HG03571 (cell line): ENCODE data around the gene FBLL1.
"Not testable (repeated sequence)": the region's sequence is repeated elsewhere in the genome, so short reads cannot be mapped to it uniquely, and the experiment has no call there.

Experiments used
- ATAC-seq: cut with Tn5 transposase; IDR thresholded peaks from one replicate; pipeline ENCODE4 v1.9.1; 2021; ENCODE audit not compliant: unreplicated experiment

FBLL1 gene

GRCh38 chr5:168550656-168551055 is 21.6 kb downstream of the FBLL1 start:
- ATAC-seq: no peak

GRCh38 chr5:168552146-168552545 is 23.0 kb downstream of the FBLL1 start:
- no peak for ATAC-seq

DNA sequence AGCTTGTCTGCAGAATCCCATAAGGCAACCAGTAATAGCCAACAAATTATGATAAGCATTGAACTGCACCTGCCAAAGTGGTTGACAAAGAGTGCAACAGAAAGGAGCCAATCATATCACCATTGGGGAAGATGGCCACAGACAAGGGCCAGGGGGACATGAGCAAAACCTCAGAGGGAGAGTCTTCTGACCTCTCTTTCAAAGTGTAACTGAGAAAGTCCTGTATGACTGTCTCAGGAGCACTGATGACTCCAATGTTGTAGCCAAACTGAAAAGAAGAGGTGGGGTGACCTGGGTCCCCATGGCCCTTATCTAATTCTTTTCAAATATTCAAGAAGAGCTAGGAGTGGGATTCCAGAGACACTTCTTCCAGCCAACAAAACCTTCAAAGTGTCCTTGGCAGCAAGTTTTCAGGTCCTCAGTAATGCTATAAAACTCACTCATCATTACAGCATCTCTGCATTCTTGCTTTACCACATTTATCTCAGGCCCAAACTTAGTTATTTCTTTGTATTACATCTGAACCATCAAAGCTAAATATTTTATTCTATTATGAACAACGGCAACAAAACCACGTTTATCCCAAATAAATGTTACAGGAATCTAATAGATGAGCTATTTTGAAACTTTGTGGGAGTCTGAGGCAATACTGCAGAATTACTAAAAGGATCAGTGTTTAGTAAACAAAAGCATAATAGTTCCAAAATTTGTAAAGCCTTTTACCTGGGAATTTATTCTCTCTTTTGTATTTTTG is 24.4 kb downstream of the FBLL1 start:
- ATAC-seq: no peak

DNA sequence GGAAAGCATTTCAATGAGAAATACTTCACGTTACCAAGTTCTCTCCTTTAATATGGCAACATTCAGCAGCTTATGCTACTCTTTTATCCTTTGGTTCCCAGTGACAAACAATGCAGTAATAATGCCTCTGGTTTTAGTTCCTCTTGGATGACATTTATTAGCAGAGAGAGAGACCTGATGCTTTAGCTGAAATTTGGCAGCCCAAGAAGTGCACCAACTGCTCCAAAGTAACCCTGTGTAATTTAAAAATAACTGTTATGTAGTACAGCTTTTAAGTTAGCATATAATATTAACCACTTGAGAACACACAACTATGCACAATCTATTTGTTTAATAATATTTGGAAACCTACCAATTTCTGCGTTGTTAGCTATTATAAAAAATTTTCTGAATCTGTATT is 28.3 kb downstream of the FBLL1 start:
- no peak for ATAC-seq

DNA sequence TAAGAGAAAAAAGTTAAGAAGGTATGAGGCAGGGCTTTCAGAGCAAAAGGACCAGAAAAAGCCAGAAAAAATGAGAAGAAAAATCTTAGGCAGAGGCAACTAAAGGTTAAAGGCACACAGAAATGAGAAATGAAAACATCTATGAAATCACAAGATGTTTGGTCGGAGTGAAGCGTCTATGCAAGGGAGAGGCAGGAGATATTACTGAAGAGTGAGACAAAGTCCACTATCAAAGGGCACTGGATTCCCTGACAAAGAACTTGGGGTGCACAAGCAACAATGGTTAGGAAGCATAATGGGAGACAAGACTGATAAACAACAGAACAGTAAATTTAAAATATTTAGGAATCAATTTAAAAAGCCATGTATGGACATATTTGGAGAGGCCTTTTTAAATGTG is 33.2 kb downstream of the FBLL1 start:
- no peak for ATAC-seq

GRCh38 chr5:168563959-168564358 is 34.9 kb downstream of the FBLL1 start:
- ATAC-seq: no peak

GRCh38 chr5:168568738-168569137 is 39.6 kb downstream of the FBLL1 start:
- no peak for ATAC-seq

- no peak for ATAC-seq
These were observed 41.6 kb downstream of the FBLL1 start for GRCh38 chr5:168570490-168571328.

DNA sequence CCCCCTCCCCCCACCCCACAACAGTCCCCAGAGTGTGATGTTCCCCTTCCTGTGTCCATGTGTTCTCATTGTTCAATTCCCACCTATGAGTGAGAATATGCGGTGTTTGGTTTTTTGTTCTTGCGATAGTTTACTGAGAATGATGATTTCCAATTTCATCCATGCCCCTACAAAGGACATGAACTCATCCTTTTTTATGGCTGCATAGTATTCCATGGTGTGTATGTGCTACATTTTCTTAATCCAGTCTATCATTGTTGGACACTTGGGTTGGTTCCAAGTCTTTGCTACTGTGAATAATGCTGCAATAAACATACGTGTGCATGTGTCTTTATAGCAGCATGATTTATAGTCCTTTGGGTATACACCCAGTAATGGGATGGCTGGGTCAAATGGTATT is 44.6 kb downstream of the FBLL1 start:
- not testable (repeated sequence) for ATAC-seq

GRCh38 chr5:168574156-168574555 is 45.1 kb downstream of the FBLL1 start:
- not testable (repeated sequence) for ATAC-seq

DNA sequence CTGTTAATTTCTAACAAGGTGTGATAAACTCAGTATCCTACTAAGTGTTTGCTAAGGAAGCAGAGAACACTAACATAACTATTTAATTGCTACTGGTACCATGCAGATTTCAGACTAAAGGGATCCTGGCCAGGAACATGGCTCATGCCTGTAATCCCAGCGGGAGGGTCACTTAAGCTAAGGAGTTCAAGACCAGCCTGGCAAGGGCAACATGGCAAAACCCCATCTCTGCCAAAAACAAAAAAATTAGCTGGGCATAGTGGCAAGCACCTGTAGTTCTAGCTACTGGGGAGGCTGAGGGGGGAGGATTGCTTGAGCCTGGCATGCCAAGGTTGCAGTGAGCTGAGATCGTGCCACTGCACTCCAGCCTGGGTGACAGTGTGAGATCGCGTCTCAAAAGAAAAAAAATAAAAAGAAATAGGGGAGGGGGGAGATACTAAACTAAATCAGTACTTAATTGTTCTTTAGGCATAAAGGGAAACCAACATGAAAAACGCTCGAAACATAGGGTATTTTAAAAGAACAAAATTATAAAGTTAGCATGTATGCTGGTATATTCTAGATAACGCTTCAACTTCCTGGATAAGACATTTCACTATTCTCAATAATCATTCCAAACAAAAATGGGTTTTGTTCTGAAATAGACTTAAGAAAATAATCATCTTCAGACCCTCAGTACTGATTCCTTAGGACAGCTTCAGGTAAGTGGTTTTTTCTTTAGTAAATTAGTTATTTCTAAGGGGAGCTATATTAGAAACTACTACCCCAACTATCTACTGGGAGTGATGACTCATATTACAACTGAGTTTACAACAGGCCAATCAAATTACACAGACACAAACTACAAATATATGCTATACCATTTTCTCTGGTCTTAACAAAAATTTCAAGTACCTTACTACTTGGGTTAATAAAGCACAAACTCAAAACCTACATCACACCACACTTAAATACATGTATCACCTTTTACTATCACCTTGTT is 46.6 kb downstream of the FBLL1 start:
- no peak for ATAC-seq

- ATAC-seq: no peak
These were observed 48.9 kb downstream of the FBLL1 start for GRCh38 chr5:168578006-168578405.

- peak; percentile 60 for ATAC-seq
These were observed 49.7 kb downstream of the FBLL1 start, which contains the start of gene PANK3 for GRCh38 chr5:168578538-168579487. PANK3 (minus strand) TSS chr5:168579368; CDS start chr5:168579283, 85 bp downstream.

- ATAC-seq: peak; percentile 95
These were observed 50.6 kb downstream of the FBLL1 start for GRCh38 chr5:168579488-168580226.

DNA sequence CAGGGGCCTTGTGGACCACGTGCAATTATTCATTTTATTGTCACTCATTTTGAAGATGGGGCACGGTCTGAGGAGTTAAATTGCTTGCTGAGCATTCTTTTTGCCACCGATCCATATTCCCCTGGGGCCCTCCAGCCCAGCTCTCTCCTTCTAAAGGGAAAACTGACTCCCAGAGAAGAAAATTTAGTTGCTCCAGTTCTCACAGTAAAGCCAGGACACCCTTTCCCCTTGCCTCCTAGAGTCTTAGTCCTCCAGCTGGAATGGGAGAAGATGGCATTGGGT is 51.1 kb downstream of the FBLL1 start:
- ATAC-seq: no peak
